IPS-NIHi11 (cell line): ENCODE results near the gene TAF3.
A peak's percentile ranks its signal among the peaks of the same experiment; 100 is the strongest.

Experiments
- DNase-seq: peaks from one replicate; pipeline ENCODE4 v3.0.0; 2012; ENCODE audit warnings: mixed read lengths, low spot score

TAF3 gene

GRCh38 chr10:8035006-8035640 is 216.8 kb downstream of the TAF3 start:
- no peak for DNase-seq

DNA sequence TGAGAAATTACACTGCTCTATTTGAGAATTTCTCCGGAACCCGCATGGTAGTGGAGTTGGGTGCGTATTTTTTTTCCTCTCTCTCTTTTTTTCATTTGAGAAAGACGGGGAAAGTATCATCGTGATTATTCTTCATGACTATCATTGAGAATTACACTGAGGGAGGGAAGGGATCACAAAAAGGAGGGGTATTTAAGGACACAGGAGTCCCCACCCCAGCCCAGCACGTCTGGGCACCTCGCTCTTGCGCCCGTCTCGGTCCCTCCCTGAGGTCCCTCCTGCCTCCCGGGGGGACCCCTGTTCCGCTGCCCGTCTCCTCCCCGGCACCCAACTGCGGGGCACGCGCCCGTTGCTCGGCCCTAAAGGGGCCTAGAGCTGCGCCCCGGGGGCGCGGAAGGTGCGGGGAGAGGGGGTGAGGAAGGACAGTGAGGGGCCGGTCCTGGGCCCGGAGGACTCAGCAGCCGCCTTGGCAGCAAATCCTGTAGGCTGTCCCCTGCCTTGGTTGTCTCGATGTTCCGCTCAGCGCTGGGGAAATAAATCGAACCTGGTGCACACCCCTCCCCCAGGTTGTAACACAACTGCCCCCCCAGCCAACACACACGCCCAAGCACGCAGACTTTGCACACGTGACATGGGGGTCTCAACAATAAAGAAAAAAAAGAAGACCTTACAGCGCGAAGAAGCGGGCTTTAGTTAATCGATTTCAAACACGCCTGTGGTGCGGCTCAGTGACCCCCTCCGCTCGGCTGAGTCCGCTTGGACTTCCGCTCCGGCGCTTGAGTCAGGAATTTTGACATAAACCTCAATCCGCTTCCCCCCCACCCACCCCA is 217.6 kb downstream of the TAF3 start:
- DNase-seq, result no peak

- DNase-seq, result no peak
These were observed 218.3 kb downstream of the TAF3 start for GRCh38 chr10:8036506-8037198.

GRCh38 chr10:8037199-8037801 is 219.0 kb downstream of the TAF3 start:
- DNase-seq, result no peak

GRCh38 chr10:8037941-8038894 is 219.9 kb downstream of the TAF3 start:
- no peak for DNase-seq

- DNase-seq, result no peak
These were observed 221.1 kb downstream of the TAF3 start for GRCh38 chr10:8039321-8039881.

GRCh38 chr10:8040651-8041050 is 222.3 kb downstream of the TAF3 start:
- DNase-seq, result no peak

- DNase-seq, result no peak
These were observed 223.1 kb downstream of the TAF3 start for GRCh38 chr10:8041284-8041991.

- no peak for DNase-seq
These were observed 223.9 kb downstream of the TAF3 start for GRCh38 chr10:8041992-8042720.

DNA sequence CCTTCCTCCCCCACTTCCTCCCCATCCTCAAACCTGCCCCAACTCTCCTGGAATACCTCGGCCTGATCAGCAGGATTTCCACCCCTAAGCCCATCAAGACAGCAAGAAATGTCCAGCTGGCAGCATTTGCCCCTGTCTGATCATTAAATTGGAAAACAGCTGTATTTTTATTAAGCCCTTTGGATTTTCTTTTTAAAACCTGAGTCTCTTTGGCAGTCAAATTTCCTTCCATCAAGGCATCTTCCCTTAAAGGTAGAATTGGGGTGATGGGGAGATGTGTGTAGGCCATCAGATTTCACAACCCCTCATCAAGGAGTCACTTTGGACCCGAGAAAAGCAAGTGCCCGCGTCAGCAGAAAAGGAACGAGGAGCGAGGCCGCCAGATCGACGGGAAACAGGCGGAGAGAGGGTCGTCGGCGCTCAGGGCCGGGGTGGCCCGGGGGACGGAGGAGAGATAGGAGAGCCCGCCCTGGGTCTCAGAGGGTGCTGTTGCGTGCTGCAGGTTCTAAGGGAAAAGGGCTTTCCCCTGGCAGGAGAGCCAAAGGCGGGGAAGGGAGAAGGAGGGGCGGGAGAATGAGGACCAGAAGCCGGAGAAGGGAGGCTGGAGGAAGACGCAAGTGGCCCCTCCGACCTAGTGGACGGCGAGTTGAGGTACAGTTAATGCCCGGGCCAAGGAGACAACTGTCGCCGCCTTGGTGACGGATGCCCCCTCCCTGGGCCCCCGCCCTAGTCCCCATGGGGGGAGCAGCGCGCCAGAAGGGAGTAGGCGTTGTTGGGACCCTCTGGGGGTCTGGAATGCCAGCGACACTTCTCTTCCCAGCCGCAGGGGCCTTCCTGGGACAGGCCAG is 224.6 kb downstream of the TAF3 start:
- peak; percentile 41 for DNase-seq

DNA sequence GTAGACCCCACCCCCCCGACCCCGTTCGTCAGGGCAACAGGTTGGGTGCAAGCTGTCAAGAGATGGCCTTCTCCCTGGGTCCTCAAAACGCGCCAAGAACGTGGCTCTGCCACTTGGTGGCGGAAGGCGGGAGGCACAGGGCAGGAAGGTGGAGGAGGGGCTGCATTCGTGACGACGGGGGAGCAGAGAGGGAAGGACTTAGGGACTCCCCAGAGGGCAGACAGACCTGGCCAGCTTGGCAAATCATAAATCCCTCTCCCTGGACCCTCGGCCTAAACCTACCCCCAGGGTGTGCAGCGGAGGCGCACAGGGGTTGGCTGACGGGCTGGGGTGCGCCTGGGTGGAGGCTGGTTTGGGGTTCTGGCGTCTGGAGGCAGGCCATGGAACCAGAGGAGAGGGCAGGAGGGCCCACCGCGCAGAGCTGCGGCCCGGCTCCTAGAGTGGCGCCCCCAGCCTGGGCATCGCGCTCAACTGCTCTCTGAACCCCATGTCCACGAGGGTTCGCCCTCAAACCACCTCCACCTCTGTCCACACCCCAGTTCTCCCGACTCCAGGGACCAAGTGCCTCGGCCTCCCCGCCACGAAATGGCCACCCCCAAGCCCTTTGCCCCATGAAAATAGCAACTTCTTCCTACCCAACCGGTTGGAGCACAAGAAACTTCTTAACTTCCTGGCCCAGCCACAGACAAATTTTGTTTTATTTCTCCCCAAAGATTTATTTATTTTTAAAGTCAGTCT is 225.4 kb downstream of the TAF3 start:
- peak; percentile 70 for DNase-seq

DNA sequence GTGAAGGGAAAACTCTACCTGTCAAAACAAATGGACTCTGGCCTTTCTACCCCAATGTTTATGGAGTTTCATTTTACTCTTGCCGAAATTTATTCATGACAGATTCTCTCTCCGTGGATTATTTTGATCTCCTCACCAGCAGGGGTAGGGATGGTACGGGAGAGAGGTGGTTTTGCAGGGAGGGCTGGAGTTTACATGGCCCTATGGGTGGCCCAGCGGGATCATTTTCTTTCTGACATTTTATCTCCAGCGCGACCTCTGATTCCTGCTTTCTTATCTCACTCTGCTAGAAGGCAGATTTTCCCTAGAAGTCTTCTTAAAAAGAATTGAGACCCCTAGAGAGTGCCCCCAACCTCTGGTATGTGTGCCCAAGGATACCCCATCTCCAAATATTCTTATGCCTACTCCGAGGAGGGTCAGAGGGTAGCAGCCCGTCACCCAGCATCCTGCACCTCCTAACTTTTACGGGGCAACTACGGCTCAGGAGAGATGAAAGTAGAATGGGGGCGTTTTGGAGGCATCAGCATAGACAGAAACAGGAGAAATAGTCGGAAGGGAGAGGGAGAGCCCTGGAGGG is 226.1 kb downstream of the TAF3 start:
- DNase-seq, result no peak

GRCh38 chr10:8044908-8045725 is 226.8 kb downstream of the TAF3 start:
- DNase-seq, result peak; percentile 55

DNA sequence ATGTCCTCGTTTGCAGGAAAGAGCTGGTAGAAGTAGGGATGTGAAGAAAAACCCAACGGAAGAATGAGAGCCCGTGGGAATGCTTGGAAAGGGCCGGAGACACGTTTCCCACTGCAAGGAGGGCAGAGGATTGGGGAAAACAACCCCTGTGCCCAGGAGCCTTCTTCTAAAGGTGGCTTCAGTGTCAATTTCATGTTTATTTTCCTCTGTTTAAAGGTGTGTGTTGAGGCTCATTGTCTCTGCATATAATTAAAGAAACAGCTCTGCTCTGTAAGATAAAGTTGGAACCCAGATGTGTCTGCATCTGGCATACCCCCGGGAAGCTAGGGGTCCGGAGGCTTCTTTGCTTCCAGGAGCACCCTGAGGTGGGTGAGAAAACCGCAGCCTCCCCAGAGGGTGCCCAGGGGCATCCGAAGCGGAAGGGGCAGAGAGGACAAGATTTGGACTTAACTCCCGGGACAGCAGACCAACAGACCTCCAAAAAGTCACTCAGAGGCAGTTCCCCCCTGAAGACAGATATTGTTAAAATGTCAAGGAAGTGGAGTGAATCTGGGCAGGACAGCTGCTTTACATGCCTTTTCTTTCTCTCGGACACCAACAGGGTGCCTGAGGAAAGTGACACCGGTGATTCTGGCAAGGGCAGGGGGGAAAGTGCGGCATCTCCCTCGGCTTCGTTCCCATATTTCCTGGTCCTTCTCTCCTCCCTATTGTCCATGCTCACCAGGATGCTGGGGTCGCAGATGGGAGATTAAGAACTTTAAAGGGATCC is 227.6 kb downstream of the TAF3 start:
- no peak for DNase-seq

DNA sequence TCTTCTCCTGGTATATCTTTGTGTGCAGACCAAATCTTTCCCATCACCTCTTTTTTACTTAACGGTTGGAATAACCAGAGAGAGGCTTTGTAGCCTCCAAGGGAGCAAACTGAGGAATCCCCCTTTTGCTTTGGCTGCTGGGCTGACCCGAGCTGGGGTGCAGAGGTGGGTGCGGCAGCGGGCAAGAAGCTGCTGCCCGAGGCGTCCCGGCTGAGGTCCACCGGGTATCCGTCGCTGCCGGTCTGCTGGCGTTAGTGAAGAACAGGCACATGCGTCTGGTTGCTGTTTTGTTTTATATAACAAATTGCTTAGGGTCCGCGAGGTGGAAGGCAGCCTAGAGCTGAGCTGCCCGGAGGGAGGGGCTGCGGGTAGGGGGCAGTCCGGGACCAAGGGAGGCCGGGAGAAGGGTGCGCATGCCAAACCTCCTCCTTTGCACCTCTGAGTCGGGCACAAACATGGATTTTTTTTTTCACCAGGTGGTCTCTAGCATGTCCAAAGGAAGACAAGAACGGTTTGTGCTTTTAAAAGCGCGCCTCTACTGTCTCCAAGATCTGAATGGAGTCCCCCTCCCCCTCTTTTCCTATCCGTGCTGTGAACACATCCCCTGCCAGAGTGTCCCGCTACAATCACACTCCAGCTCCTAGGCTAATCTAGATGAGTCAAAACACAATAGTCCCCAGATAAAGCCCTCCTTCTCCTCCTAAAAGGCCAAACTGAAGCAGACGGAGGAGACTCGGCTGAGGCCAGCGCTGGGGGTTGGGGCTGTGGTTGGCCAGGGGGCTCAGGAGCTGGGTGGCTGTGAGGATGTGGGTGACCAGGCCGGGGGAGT is 229.4 kb downstream of the TAF3 start:
- no peak for DNase-seq
